CD4-positive, alpha-beta T cell treated with Interleukin-6 at 100 ng/mL for 8 hours (primary cell): ENCODE measurements around the gene ZNF831.

Source experiments
- DNase-seq: peaks from one replicate; pipeline ENCODE4 v3.0.0-alpha.2; 2020; ENCODE audit warnings: mixed read lengths, low spot score

Gene ZNF831

DNA sequence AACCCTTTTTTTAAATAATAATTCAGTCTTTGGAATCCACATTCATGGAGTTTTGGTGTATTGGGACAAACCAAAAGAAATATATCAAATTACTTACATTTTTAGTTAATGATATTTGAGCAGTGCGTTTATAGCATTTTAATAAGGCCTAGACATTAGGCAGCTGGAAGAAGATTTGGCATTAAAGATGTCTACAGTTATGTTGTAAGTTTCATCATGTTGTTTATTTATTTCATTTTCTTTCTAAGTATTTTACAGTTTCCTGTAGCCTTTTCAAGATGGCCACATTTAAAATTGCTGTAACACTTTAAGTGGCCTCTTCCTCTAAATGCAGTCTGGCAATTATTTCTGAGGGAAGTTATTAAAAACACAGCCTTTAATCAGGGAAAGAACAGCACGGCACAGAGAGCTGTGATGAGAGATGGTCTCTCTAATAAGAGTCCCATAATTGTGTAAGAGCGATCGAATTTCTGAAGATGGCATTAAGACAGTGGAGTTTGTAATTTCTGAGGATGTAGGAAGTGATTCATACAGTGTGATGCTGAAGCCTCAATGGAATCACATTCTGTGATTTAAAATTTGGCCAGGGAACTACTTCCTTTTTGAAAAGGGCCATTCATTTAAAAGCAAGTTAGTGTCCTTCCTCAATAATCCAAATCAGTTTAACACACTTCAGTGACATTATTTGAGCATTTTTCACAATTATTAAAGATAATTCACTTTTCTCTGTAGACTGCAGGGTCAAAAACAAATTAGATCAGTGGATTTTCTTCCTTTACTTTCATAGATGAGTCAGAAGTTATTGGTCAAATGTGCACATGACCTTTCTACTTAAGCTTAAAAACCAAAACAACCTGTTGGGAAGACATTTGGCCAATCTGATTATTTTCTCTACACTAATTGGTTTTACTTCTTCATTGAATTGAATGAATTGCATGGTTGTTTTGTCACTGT is 84.4 kb downstream of the ZNF831 start:
- DNase-seq, result no peak

DNA sequence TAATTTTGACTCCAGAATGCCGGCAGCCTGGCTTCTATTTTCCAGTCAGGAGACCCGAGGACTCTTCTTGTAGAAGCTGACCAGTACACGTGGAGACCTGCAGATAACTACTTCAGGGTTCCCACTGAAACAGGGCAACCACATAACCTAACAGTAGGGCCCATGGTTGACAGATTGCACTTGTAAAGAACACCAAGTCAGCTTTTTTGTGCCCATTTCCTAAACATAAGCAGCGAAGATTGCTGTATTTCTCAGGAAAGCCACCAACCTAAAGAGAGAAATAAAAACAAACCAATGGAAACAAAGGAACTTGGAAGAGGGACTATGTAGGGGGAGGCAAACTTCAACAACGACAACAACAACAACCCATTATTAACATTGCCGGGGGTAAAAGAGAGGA is 86.7 kb downstream of the ZNF831 start:
- DNase-seq, result no peak

DNA sequence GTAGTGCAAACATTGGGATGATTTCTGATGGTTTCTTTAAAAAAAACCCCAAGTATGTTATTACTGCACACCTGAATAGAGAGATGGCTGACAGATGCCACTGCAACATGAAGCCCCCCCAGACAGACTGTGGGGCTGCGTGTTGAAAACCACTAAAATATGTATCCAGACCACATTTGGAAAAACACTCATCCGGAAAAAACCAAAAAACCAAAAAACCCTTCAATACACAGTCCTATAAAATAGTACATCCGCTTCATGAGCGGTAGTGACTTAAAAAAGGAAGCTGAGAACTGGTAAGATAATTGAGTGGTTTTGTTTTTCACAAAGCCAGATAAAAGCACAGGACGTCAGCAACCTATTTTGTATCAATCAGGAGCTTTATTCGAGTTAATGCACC is 89.7 kb downstream of the ZNF831 start:
- DNase-seq, result peak; percentile 48

DNA sequence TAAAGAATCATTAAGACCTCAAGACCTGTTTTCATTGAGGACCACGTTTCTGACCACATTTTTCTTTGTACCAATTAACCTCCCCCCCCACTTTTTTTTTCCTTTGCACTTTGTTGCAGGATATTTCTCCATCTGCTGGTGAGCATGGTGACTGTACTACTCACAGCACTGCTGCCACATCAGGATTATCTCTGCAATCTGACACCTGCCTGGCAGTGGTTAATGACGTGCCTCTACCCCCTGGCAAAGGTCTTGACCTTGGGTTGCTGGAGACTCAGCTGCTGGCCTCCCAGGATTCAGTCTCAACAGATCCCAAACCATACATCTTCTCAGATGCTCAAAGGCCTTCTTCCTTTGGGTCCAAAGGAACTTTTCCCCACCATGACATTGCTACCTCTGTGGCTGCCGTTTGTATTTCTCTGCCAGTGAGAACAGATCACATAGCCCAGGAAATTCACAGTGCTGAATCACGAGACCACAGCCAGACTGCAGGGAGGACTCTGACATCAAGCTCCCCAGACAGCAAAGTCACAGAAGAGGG is 90.2 kb downstream of the ZNF831 start:
- DNase-seq, result peak; percentile 33

DNA sequence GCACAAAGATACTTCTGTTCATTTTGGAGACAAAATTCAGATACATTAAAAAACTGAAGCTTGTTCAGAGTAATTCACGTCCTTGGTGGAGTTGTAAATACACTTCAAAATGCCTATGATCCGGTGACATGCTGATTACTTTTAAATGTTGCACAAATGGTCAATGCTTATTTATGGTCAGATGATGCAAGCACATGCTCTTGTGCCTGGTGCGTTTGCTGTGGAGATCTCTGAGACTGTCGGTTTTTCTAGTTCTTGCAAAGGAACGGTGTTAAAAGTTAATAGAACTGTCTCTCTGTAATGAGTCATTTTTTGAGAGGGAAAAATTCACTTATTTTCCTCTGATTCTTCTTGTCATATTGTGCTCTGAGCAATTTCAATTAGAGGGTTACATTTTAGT is 91.6 kb downstream of the ZNF831 start:
- DNase-seq, result no peak

DNA sequence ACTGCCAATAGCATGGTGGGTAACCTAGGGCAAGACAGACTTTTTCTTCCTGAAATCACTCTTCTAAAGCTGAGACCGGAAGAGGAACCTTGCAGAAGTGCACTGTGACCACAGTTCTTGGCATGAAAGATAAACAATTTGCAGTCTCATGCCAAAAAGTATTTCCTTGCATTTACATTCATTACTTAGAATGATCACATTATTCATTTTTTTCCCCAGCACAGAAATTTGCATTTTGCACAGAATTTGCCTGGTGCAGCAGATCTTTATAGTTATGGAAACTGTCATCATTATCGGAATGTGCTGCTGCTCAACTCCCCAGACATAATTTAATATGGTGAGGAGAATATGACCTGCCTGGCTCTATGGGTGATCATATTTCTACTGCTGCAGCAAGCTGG is 94.6 kb downstream of the ZNF831 start:
- DNase-seq, result peak; percentile 35

DNA sequence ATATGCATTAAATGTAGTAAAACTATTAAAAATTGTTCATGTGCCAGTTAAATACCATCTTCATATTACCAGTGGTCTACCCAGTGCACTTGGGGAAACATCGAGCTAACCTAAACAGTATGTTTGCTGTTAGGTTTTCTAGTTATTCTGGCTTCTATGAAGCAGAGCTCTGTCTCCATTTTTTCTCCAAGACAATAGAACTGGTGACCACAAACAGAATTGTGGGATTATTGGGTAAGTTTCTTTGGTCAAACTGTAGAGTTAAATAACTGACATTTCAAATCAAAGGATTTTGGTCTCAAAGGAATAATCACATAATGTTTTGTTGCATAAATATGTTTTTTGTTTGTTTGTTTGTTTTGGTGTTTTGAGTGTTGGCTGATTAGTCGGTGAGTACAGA is 96.3 kb downstream of the ZNF831 start:
- DNase-seq, result no peak

DNA sequence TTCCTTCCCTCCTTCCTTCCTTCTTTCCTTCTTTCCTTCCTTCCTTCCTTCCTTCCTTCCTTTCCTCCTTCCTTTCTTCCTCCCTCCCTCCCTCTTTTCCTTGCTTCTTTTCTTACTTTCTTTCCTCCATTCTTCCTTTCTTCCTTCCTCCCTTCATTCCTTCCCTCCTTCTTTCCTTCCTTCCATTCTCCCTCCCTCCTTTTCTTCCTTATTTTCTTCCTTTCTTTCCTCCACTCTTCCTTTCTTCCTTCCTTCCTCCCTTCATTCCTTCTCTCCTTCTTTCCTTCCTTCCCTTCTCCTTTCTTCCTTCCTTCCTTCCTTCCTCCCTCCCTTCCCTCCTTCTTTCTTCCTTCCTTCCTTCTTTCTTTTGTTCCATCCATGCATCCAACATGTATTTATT is 101.7 kb downstream of the ZNF831 start:
- no peak for DNase-seq

DNA sequence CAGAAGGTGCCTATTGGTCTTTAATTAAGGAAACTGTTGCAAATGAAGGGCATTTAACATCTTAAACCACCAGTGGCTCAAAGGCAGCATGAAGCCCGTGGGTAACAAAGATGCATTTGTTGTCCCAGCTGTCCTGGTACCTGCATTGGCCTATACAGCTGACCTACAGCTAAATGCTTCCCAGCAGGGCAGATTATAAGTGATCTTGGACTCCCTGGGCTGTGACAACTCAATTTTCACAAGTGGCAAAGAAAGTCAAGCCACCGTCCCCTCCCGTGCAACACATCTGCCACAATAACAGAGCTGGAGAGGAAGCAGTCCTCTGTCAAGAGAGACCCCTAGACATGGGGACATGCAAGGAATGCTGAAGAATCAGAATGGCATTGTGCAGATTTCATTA is 105.2 kb downstream of the ZNF831 start:
- DNase-seq, result no peak

DNA sequence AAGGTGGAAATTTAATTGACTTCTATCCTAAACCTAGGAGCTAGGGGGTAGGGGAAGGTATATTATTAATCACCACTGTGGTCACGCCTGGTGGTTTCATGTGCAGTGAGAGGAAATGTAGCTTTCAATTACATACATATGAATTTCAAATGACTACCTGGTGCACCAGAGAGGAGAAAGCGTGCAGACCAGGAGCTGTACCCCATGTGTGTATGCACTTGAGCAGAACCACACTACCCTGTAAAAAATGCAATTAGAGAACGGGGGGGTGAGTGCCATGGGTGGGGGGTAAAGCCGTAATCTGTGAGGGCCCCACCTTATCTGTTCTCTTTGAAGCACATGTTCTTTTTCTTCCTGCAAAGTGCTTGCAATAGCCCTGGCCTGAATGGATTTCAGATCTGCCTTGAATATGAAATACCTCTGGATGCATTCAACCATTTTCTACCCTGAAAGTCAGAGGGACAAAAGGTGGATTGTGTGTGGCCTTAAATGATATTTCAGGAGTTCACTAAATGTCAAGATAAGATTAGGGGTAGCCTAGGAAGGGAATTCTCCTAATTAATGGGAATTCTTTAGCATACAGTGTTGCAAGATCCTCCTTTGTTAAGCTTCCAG is 105.9 kb downstream of the ZNF831 start:
- no peak for DNase-seq

DNA sequence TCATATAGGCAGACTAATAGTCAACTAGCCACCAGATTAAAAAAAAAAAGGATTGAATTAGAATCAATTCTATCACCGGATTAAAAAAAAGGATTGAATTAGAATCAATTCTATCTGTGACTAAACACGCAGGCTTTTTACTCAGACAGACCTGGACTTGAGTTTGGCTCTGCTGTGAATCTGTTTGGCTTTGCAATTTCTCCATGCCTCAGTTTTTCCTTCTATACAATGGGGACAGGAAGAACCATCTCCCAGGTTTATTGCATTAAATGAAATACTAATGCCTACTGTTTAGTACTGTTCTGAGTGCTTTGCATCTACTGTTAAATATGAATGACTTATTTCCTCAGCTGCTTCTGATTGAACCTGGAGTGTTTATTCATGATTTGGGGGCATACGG is 106.8 kb downstream of the ZNF831 start:
- DNase-seq, result no peak

DNA sequence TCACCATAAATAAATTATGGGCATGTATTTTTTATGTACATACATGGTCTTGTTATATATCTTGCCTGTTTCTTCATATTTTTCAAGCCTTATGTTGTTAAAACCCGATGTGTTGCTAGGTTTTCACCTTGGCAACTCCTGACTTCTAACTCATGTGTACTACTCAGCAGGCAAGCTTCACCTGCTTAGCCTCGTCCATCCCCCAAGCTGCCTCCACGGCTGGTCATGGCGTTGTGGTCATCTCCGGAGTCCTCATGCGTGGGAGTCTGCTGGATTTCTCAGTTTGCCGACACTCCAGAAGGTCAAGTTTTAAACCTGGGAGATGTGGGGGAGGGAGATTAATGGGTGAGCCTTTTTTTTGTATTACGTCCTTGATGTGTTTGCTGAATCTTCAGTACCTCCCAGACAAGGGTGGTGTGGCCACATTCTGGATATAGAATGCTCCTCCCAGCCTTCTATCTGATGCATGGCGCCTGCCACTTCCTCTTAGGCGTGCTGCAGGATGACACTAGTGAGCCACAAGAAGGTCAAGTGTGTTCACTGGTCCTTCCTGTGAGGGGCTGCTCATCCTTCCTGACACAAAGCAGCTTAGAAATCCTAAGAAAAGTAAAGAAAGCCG is 110.2 kb downstream of the ZNF831 start:
- no peak for DNase-seq

DNA sequence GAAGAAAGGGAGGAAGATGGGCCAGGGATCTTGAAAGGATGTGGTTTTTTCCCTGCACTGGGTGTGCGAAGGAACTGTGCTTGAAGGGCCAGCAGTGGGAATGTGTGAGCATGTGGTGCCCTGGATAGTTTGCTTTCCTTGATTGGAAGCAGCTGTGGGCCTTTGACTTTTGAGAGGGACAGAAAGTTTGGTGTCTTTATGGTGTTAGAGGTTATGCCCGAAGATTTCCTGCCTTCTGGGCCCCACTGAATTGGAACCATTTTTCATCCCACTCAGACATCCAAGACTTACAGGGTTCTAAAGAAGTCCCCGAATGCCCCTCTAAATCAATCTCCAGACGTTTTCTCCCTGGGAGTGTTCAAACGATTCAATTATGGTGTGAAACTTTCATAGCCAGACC is 113.3 kb downstream of the ZNF831 start:
- DNase-seq, result no peak

DNA sequence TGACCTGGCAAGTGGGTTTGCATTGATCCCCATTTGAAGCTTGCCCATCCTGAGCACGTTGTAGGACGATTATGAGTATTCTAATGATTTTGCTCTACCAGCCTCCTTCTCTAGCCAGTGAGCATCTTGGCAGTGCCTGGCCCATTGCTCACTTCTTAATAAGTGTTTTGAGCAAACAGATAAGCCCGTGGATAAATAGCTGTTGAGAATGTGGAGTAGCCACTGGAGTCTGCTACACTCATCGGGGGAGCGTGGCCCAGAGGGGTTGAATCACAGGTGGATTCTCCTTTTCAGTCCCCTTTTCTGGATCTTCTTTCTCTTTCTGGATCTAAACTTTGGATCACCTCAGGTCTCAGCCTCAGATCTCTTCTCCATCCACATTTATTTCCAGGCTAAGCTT is 120.8 kb downstream of the ZNF831 start:
- no peak for DNase-seq

DNA sequence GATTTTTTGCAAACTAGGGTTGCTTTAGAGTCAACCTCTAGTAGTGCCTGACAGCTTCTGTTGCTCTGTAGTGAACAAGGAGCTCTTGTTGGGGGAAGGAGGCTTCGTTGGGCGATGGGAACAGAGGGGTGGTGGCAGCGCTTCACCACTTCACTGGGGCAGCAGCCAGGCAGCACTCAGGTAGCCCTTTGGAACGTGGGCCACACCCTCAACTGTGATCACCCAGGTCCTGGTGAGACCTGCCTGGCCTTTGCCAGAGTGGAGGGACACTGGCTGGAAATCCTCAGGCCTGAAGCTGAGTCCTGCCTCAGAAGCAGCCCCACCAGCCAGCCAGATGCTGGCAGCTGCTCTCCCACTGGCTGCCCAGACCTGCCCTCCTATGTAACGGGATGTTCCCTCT is 126.4 kb downstream of the ZNF831 start:
- no peak for DNase-seq

DNA sequence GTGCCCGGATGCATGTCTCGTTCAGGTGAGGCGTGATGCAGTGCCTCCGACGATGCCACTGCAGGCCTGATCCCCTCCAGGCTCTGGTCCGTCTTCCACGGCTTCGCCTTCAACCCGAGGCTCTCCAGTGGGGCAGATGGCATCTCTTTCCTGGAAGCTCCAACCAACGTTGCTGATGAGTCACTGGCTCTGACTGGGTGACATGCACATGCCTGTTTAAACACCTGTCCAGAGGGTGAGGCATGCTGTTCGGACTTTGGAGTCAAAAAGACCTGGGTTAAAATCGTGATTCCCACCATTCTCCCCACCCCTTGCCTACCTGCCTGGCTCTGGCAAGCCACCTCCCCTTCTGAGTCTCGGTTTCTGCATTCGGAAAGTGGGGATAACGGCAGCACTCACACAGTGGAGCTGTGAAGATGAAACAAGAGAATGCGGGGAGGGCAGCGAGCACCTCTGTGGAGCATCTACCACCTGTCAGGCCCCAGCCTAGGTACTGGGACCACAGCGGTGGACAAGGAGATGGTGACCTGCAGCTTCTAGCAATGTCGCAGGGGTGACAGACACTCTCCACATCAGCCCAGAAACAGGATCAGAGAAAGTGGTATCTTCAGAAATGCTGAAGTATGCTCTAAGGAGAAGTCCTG is 128.2 kb downstream of the ZNF831 start:
- DNase-seq, result no peak

DNA sequence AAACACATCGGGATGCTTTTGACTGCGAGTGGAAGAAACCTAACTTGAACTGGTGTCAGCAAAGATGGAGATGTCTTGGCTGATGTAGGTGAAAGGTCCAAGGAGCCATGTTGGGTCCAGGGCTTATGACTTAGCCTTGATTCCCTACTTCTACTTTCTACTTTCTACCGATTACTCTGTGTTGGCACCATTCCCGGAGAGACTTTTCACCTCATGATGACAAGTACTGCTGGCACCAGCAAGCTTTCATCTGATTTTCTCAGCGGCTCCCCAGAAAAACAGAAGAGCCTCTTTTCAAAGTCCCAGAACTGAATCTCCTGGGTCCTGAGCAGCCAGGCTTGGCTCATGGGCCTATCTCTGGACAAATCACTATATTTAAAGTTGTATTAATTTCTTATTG is 131.9 kb downstream of the ZNF831 start:
- DNase-seq, result no peak

DNA sequence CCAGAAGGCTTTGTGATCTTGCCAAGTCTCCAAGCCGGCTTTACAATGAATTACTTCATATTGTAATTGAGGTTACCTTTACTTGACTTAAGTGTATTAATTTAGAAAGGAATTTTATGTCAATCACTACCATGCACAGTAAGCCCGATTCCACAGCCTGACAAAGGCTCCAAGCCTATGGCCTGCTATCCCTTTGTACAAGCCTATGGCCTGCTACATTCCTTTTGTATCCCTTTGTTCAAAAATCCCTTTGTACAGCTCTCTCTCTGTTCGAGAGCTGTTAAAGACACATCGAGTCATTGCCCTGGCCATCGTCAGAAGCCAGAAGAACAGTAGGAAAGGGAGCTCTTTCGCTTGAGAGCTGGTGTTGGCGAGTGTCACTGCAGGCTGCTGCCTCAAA is 134.1 kb downstream of the ZNF831 start:
- DNase-seq, result no peak

DNA sequence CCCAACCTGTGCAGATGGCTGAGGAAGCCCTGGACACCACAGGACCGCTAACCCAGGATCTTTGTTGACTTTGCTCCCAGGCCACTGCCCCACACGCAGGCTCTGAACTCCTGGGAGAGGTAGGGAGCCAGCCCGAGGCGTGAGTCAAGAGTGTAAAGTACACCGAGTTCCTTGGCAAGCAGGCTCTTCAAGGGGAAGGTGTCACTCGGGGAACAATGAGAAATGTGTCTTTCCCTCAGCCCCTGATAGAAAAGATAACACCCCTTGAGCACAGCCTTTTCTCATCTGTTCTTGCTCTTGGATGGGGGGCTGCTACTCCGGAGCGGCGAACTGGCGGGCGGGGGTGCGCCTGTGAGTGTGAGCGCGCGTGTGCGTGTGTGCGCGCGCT is 136.3 kb downstream of the ZNF831 start:
- no peak for DNase-seq

DNA sequence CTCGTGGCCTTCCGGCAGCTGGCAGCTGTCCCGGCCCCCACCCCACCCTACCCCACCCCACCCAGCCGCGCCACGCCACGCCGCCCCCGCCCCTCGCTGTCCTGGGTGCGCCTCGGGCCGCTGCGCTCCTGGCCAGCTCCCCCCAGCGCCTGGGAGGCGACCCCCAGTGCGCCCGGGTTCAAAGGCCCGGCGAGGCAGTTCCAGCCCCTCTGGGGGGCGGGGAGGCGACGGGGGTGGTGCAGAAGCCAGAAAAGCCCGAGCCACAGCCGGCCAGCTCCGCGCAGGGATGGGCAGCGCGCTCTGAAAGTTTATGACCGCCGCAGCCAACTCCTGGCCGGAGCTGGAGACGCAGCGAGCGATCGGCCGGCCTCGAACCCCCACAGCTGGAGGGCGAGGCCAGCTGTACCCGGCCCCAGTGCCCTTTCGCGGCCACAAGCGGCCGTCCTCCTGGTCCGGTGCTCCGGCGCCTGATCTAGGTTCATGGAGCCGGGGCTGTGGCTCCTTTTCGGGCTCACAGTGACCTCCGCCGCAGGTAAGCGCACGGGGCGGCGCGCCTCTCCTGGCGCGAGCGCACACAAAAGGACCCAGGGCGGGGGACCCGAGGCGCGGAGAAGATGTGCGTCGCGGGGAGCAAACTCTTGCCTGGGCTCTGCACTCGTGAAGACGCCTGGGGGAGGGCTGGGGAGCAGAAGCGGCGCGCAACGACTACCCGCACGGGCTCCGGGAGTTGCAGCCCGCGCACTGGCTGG is 136.9 kb downstream of the ZNF831 start, which contains the start of gene EDN3:
Gene EDN3, plus strand, starts transcription at position 279 of the 749 bp plus-strand sequence. Its CDS starts 202 bp downstream, at position 481.
- no peak for DNase-seq

DNA sequence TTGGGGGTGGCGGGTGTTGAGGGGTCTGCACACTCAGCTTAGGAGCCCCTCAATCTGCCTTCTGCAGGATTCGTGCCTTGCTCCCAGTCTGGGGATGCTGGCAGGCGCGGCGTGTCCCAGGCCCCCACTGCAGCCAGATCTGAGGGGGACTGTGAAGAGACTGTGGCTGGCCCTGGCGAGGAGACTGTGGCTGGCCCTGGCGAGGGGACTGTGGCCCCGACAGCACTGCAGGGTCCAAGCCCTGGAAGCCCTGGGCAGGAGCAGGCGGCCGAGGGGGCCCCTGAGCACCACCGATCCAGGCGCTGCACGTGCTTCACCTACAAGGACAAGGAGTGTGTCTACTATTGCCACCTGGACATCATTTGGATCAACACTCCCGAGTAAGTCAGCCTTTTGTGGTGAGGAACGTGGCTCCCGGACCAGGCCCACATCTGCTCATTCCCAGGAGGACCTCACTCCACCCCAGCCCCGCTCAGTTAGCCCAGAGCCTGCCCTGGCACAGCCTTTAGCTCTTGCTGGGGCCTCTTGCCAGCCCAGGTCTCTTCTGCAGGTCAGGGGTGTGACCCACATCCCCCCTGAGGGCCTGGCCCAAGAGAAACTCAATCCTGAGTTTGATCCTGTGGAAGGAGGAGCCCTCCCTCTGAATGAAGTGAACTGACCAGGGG is 137.9 kb downstream of the ZNF831 start:
- no peak for DNase-seq
